GM21786 (cell line): ENCODE measurements around the gene GRIN1.
A peak's percentile ranks its signal among the peaks of the same experiment; 100 is the strongest.

ENCODE experiments used
- ATAC-seq: cut with Tn5 transposase; IDR thresholded peaks from one replicate; pipeline ENCODE4 v1.9.1; 2021; ENCODE audit not compliant: unreplicated experiment

Gene GRIN1

GRCh38 chr9:137189297-137190295, 50.6 kb downstream of the GRIN1 start:
- ATAC-seq, result no peak

GRCh38 chr9:137190315-137190856, 51.4 kb downstream of the GRIN1 start:
- ATAC-seq, result no peak

- no peak for ATAC-seq
Observed at GRCh38 chr9:137191245-137191644, 52.3 kb downstream of the GRIN1 start.

GRCh38 chr9:137191691-137192447, 52.9 kb downstream of the GRIN1 start:
- no peak for ATAC-seq

- no peak for ATAC-seq
Observed at GRCh38 chr9:137192448-137192780, 53.5 kb downstream of the GRIN1 start.

GRCh38 chr9:137192859-137193258, 53.9 kb downstream of the GRIN1 start:
- ATAC-seq, result no peak

- ATAC-seq, result no peak
Observed at GRCh38 chr9:137193771-137194170, 54.8 kb downstream of the GRIN1 start.

- no peak for ATAC-seq
Observed at GRCh38 chr9:137194388-137194787, 55.4 kb downstream of the GRIN1 start.

GRCh38 chr9:137194909-137195308, 56.0 kb downstream of the GRIN1 start:
- no peak for ATAC-seq

GRCh38 chr9:137195525-137196220, 56.7 kb downstream of the GRIN1 start:
- no peak for ATAC-seq

GRCh38 chr9:137198051-137198901, 59.3 kb downstream of the GRIN1 start:
- ATAC-seq, result no peak

- no peak for ATAC-seq
Observed at GRCh38 chr9:137198902-137199283, 59.9 kb downstream of the GRIN1 start.

- no peak for ATAC-seq
Observed at GRCh38 chr9:137199411-137200121, 60.6 kb downstream of the GRIN1 start.

- peak; percentile 91 for ATAC-seq
Observed at GRCh38 chr9:137200311-137201204, 61.6 kb downstream of the GRIN1 start, which contains the start of gene TPRN. Gene TPRN (minus strand): TSS chr9:137200741. CDS start chr9:137200711, 30 bp downstream.

GRCh38 chr9:137201205-137201868, 62.4 kb downstream of the GRIN1 start:
- ATAC-seq, result no peak

- no peak for ATAC-seq
Observed at GRCh38 chr9:137202966-137203365, 64.0 kb downstream of the GRIN1 start.

GRCh38 chr9:137204731-137205125, 65.8 kb downstream of the GRIN1 start:
- no peak for ATAC-seq
